Measurements from ENCODE around the gene ERCC2.
A peak's percentile ranks its signal among the peaks of the same experiment; 100 is the strongest.
"Not testable (repeated sequence)": the region's sequence is repeated elsewhere in the genome, so short reads cannot be mapped to it uniquely, and the experiment has no call there.

The ERCC2 gene

GRCh38 chr19:45370410-45371204 is at the start of gene ERCC2:
ERCC2 (minus strand) TSS chr19:45370573; CDS start chr19:45370540, 33 bp downstream.
- peaks cover 15% of the 10 kb centered on the region for H3K4me1 Mint-ChIP-seq (ENCODE audit: low read depth)
- H3K4me3 Mint-ChIP-seq = peak within 1 kb of the TSS; percentile 93
- H3K36me3 Mint-ChIP-seq = no peaks in the 10 kb centered on the region

DNA sequence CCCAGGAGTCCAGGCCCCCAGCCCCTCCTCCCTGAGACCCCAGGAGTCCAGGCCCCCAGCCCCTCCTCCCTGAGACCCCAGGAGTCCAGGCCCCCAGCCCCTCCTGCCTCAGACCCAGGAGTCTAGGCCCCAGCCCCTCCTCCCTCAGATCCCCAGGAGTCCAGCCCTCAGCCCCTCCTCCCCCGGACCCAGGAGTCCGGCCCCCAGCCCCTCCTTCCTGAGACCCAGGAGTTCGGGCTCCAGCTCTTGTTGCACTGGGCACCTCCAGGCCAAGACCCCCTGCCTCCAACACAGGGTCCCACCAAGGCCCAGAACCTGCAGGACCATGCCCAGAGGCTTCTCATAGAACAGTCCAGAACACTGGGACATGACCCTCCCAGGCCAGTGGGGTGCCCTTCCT is 49.5 kb upstream of the ERCC2 start:
- Mint-ChIP-seq H3K9me3 (ENCODE audit: low read depth) (no peaks in the 10 kb centered on the region), H3K4me1 (ENCODE audit: low read depth) (peaks cover 44% of the 10 kb centered on the region), H3K27ac (no peak overlapping the region)

More at GRCh38 chr19:45370410-45371204, at the start of gene ERCC2:
- no peaks in the 10 kb centered on the region for H3K9me3 Mint-ChIP-seq (ENCODE audit: low read depth)
- peaks cover 1% of the 10 kb centered on the region for H3K27me3 Mint-ChIP-seq
- H3K27ac Mint-ChIP-seq = peak within 1 kb of the TSS; percentile 98

GRCh38 chr19:45419396-45419795 is 49.0 kb upstream of the ERCC2 start:
- peaks cover 4% of the 10 kb centered on the region for H3K36me3 Mint-ChIP-seq
- no peaks in the 10 kb centered on the region for H3K9me3 Mint-ChIP-seq (ENCODE audit: low read depth)
- peaks cover 40% of the 10 kb centered on the region for H3K4me1 Mint-ChIP-seq (ENCODE audit: low read depth)
- peak overlapping the region; percentile 46 for H3K27ac Mint-ChIP-seq
- no peaks in the 10 kb centered on the region for H3K27me3 Mint-ChIP-seq
- H3K4me3 Mint-ChIP-seq = peak overlapping the region; percentile 32

More for the DNA sequence above, 49.5 kb upstream of the ERCC2 start:
- H3K36me3 Mint-ChIP-seq = peaks cover 4% of the 10 kb centered on the region
- H3K27me3 Mint-ChIP-seq = no peaks in the 10 kb centered on the region
- H3K4me3 Mint-ChIP-seq = no peak overlapping the region

- no peak overlapping the region for H3K4me3 Mint-ChIP-seq
- H3K27me3 Mint-ChIP-seq = no peaks in the 10 kb centered on the region
- peaks cover 34% of the 10 kb centered on the region for H3K4me1 Mint-ChIP-seq (ENCODE audit: low read depth)
- H3K27ac Mint-ChIP-seq = no peak overlapping the region
- H3K9me3 Mint-ChIP-seq (ENCODE audit: low read depth) = no peaks in the 10 kb centered on the region
- H3K36me3 Mint-ChIP-seq = peaks cover 4% of the 10 kb centered on the region
These were observed 48.4 kb upstream of the ERCC2 start for GRCh38 chr19:45418802-45419201.

GRCh38 chr19:45417151-45417550 is 46.8 kb upstream of the ERCC2 start:
- H3K9me3 Mint-ChIP-seq (ENCODE audit: low read depth) = no peaks in the 10 kb centered on the region
- H3K36me3 Mint-ChIP-seq = peaks cover 5% of the 10 kb centered on the region
- H3K27me3 Mint-ChIP-seq = no peaks in the 10 kb centered on the region
- H3K4me1 Mint-ChIP-seq (ENCODE audit: low read depth) = peaks cover 22% of the 10 kb centered on the region
- H3K4me3 Mint-ChIP-seq = no peak overlapping the region
- no peak overlapping the region for H3K27ac Mint-ChIP-seq

DNA sequence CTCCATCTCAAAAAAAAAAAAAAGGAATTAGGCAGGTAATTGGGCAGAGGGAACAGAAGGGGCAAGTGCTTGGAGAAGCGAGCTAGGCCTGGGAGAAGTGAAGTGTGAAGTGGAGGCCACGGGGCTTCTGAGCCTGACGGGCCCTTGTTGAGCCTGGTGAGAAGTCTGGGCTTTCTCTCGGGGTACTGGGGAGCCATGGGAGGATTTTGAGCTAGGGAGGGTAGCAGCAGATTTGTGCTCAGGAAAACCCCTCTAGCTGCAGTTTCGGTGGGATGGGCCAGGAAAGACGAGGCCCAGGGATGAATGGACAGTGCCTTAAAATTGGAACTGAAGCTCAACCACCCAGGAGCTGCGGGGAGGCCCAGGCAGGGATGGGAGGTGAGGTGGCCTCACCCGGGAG is 44.1 kb upstream of the ERCC2 start:
- H3K27ac Mint-ChIP-seq = no peak overlapping the region

DNA sequence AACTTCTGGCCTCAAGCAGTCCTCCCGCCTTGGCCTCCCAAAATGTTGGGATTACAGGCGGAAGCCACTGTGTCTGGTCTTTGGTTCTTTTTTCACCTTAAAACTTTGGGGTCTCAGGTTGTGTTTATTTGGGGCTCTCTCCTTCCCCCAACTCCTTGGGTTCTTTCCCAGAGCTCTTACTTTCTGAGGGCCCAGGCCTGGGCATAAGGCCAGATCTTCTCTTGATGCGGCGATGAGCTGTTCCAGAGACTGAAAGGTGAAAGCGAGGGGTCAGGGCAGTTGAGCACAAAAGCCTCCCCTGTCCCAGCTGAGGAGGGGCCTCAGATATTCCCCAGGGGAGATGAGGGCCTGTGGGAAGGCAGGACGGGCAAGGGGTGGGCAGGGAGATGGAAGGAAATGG is 43.1 kb upstream of the ERCC2 start:
- Mint-ChIP-seq H3K27me3 (no peaks in the 10 kb centered on the region), H3K4me1 (ENCODE audit: low read depth) (peaks cover 4% of the 10 kb centered on the region), H3K36me3 (peaks cover 4% of the 10 kb centered on the region), H3K27ac (no peak overlapping the region), H3K4me3 (no peak overlapping the region), H3K9me3 (ENCODE audit: low read depth) (no peaks in the 10 kb centered on the region)

More for the DNA sequence above, 44.1 kb upstream of the ERCC2 start:
- Mint-ChIP-seq H3K27me3 (no peaks in the 10 kb centered on the region), H3K9me3 (ENCODE audit: low read depth) (no peaks in the 10 kb centered on the region), H3K36me3 (peaks cover 2% of the 10 kb centered on the region), H3K4me1 (ENCODE audit: low read depth) (peaks cover 11% of the 10 kb centered on the region), H3K4me3 (no peak overlapping the region)

DNA sequence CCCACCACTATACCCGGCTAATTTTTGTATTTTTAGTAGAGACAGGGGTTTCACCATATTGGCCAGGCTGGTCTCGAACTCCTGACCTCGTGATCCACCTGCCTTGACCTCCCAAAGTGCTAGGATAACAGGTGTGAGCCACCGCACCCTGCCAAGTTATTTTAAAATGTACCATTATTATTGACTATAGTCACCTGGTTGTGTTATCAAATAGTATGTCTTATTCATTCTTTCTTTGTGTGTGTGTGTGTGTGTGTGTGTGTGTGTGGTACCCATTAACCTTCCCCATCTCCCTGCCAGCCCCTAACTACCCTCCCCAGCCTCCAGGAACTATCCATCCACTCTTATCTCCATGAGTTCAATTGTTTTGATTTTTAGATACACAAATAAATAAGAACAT is 40.0 kb upstream of the ERCC2 start:
- H3K27ac Mint-ChIP-seq = not testable (repeated sequence)

DNA sequence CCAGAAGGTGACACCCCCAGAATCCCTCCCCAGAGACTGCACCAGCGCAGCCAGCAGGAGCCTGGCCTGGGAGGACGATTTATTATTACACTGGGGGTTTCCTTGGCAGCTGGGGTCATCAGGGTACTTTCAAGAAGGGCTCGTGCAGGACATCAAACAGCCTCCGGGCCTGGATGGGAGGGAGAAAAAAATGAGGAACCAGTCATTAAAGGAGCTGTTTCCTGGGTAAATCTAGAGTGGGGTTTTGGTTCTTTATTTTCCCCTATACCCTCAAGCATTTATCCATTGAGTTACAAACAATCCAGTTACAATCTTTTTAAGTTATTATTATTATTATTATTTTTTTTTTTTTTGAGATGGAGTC is 39.2 kb upstream of the ERCC2 start:
- no peak overlapping the region for H3K4me3 Mint-ChIP-seq
- H3K9me3 Mint-ChIP-seq (ENCODE audit: low read depth) = no peaks in the 10 kb centered on the region

More for the DNA sequence above, 40.0 kb upstream of the ERCC2 start:
- not testable (repeated sequence) for H3K36me3 Mint-ChIP-seq; H3K9me3 Mint-ChIP-seq (ENCODE audit: low read depth); H3K27me3 Mint-ChIP-seq; H3K4me3 Mint-ChIP-seq
- H3K4me1 Mint-ChIP-seq (ENCODE audit: low read depth) = peaks cover 15% of the 10 kb centered on the region

DNA sequence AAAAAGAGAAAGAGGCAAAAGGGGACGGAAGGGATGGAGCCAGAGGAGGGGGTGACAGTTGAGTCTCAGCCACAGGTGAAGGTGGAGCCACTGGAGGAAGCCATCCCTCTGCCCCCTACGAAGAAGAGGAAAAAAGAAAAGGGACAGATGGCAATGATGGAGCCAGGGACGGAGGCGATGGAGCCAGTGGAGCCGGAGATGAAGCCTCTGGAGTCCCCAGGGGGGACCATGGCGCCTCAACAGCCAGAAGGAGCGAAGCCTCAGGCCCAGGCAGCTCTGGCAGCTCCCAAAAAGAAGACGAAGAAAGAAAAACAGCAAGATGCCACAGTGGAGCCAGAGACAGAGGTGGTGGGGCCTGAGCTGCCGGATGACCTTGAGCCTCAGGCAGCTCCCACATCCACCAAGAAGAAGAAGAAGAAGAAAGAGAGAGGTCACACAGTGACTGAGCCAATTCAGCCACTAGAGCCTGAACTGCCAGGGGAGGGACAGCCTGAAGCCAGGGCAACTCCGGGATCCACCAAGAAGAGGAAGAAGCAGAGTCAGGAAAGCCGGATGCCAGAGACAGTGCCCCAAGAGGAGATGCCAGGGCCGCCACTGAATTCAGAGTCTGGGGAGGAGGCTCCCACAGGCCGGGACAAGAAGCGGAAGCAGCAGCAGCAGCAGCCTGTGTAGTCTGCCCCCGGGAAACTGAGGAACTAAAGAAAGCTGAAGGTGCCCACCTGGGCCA is 38.6 kb upstream of the ERCC2 start:
- H3K9me3 Mint-ChIP-seq (ENCODE audit: low read depth) = no peaks in the 10 kb centered on the region
- peaks cover 27% of the 10 kb centered on the region for H3K4me1 Mint-ChIP-seq (ENCODE audit: low read depth)
- H3K27ac Mint-ChIP-seq = no peak overlapping the region
- peak overlapping the region; percentile 3 for H3K4me3 Mint-ChIP-seq
- H3K36me3 Mint-ChIP-seq = peaks cover 4% of the 10 kb centered on the region
- H3K27me3 Mint-ChIP-seq = peaks cover 4% of the 10 kb centered on the region

More for the DNA sequence above, 39.2 kb upstream of the ERCC2 start:
- H3K27ac Mint-ChIP-seq = no peak overlapping the region
- peaks cover 4% of the 10 kb centered on the region for H3K36me3 Mint-ChIP-seq
- H3K27me3 Mint-ChIP-seq = peaks cover 2% of the 10 kb centered on the region
- peaks cover 22% of the 10 kb centered on the region for H3K4me1 Mint-ChIP-seq (ENCODE audit: low read depth)

DNA sequence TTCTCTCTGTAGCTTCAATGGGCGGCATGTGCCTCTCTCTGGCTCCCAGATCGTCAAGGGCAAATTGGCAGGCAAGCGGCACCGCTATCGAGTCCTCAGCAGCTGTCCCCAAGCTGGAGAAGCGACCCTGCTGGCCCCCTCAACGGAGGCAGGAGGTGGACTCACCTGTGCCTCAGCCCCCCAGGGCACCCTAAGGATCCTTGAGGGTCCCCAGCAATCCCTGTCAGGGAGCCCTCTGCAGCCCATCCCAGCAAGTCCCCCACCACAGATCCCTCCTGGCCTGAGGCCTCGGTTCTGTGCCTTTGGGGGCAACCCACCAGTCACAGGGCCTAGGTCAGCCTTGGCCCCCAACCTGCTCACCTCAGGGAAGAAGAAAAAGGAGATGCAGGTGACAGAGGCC is 37.7 kb upstream of the ERCC2 start:
- Mint-ChIP-seq H3K36me3 (peaks cover 4% of the 10 kb centered on the region), H3K9me3 (ENCODE audit: low read depth) (no peaks in the 10 kb centered on the region), H3K4me1 (ENCODE audit: low read depth) (peaks cover 32% of the 10 kb centered on the region), H3K4me3 (peak overlapping the region; percentile 73), H3K27ac (peak overlapping the region; percentile 22), H3K27me3 (peaks cover 8% of the 10 kb centered on the region)

- not testable (repeated sequence) for H3K36me3 Mint-ChIP-seq; H3K27ac Mint-ChIP-seq; H3K9me3 Mint-ChIP-seq (ENCODE audit: low read depth)
- H3K4me3 Mint-ChIP-seq = peak overlapping the region; percentile 98
- H3K4me1 Mint-ChIP-seq (ENCODE audit: low read depth) = peaks cover 35% of the 10 kb centered on the region
- peaks cover 10% of the 10 kb centered on the region for H3K27me3 Mint-ChIP-seq
These were observed 37.2 kb upstream of the ERCC2 start for GRCh38 chr19:45407585-45407984.

- Mint-ChIP-seq H3K36me3 (peaks cover 3% of the 10 kb centered on the region), H3K4me1 (ENCODE audit: low read depth) (peaks cover 33% of the 10 kb centered on the region), H3K9me3 (ENCODE audit: low read depth) (no peaks in the 10 kb centered on the region)
These were observed 36.7 kb upstream of the ERCC2 start for GRCh38 chr19:45407091-45407375.

GRCh38 chr19:45406226-45407090 is 36.1 kb upstream of the ERCC2 start, which contains the start of gene POLR1G:
POLR1G (plus strand) TSS chr19:45406644; CDS start chr19:45406697, 53 bp downstream.
- H3K36me3 Mint-ChIP-seq = peaks cover 3% of the 10 kb centered on the region
- peak within 1 kb of the TSS; percentile 96 for H3K27ac Mint-ChIP-seq
- peak within 1 kb of the TSS; percentile 98 for H3K4me3 Mint-ChIP-seq
- H3K9me3 Mint-ChIP-seq (ENCODE audit: low read depth) = no peaks in the 10 kb centered on the region
- H3K4me1 Mint-ChIP-seq (ENCODE audit: low read depth) = peaks cover 33% of the 10 kb centered on the region
- peaks cover 10% of the 10 kb centered on the region for H3K27me3 Mint-ChIP-seq

More at GRCh38 chr19:45407091-45407375, 36.7 kb upstream of the ERCC2 start:
- peak overlapping the region; percentile 98 for H3K4me3 Mint-ChIP-seq
- peak overlapping the region; percentile 96 for H3K27ac Mint-ChIP-seq
- H3K27me3 Mint-ChIP-seq = peaks cover 10% of the 10 kb centered on the region
